Endothelial cell of umbilical vein (primary cell): ENCODE data around the gene ABCA1. TPM values are rescaled to one million over a fixed set of nuclear protein-coding genes. Genes with fewer than 3 reads are reported as not detected.

Experiments
- BruUV-seq: library from RNA; stranded (reverse); fragments of 400-500 nt; replicated peaks from 2 replicates; lab custom pipeline; 2021; lab: Mats Ljungman, UMichigan
- CTCF ChIA-PET: fragments of 300-600, 350-600 bp; sonication (Branson Sonifier 250); formaldehyde crosslinking; loops from one replicate; lab custom pipeline; 2021; ENCODE audit warnings: antibody characterized with exemption, inconsistent platforms; lab: Charles Lee
- POLR2A ChIA-PET: fragments of 300-600, 350-600 bp; sonication (Branson Sonifier 250); formaldehyde crosslinking; loops from one replicate; lab custom pipeline; 2021; ENCODE audit warnings: antibody characterized with exemption, inconsistent platforms; lab: Charles Lee
- DNase-seq: peaks from one replicate; pipeline ENCODE4 v3.0.0-alpha.2; 2011; ENCODE audit warnings: low read depth, low spot score
- FAIRE-seq: peaks from 2 replicates; lab custom pipeline; 2011; peaks lifted over from hg19 to GRCh38; lab: Jason Lieb, UNC
- H2AFZ ChIP-seq: 2 replicates; pipeline ENCODE4 v1.6.0; 2012; ENCODE audit warnings: low read depth, low read length, control low read depth, inconsistent platforms
- H3K27ac ChIP-seq: 2 replicates; pipeline ENCODE4 v1.5.1; 2011; ENCODE audit warnings: low read depth, mild to moderate bottlenecking, control low read depth, low read length, moderate library complexity; ENCODE audit not compliant: insufficient read depth
- H3K27me3 ChIP-seq, 2 experiments: 2 replicates each; pipeline versions ENCODE4 v1.6.0 to v1.6.1; 2011; ENCODE audit warnings: low read length in 2 of 2, mixed read lengths in 1 of 2; ENCODE audit not compliant: control insufficient read depth in 2 of 2, insufficient read depth in 2 of 2
- H3K36me3 ChIP-seq, 2 experiments: 2 replicates in 1 of 2; 3 replicates in 1 of 2; pipeline ENCODE4 v1.5.1; 2011; ENCODE audit warnings: low read length in 2 of 2, mild to moderate bottlenecking in 1 of 2, moderate library complexity in 1 of 2; ENCODE audit not compliant: control insufficient read depth in 2 of 2, insufficient read depth in 2 of 2; ENCODE audit errors: extremely low read depth in 1 of 2
- H3K4me1 ChIP-seq: 3 replicates; pipeline ENCODE4 v1.5.1; 2011; ENCODE audit warnings: mild to moderate bottlenecking, low read length; ENCODE audit not compliant: control insufficient read depth, insufficient read depth; ENCODE audit errors: extremely low read depth
- H3K4me2 ChIP-seq: 2 replicates; pipeline ENCODE4 v1.6.1; 2011; ENCODE audit warnings: low read length, control low read depth, mixed read lengths; ENCODE audit not compliant: insufficient read depth
- H3K4me3 ChIP-seq, 3 experiments: fragments of 200-600 bp in 1 of 3; sonication (generic), shearing (Covaris generic) in 1 of 3; replicated peaks in 1 of 3; 2 replicates each; pipeline ENCODE4 v1.5.1; 2011 to 2016; ENCODE audit warnings: control low read depth in 3 of 3, low read length in 3 of 3, mild to moderate bottlenecking in 2 of 3, inconsistent platforms in 1 of 3, low read depth in 1 of 3, moderate library complexity in 1 of 3; ENCODE audit not compliant: insufficient read depth in 1 of 3
- H3K79me2 ChIP-seq: 2 replicates; pipeline ENCODE4 v1.6.0; 2012; ENCODE audit warnings: low read length, inconsistent platforms; ENCODE audit not compliant: control insufficient read depth, insufficient read depth
- H3K9ac ChIP-seq: replicated peaks from 2 replicates; pipeline ENCODE3; 2011; ENCODE audit warnings: low read length, control low read depth; ENCODE audit not compliant: insufficient read depth; ENCODE audit errors: extremely low read depth
- H3K9me1 ChIP-seq: replicated peaks from 3 replicates; pipeline ENCODE4 v1.6.0; 2011; ENCODE audit warnings: mild to moderate bottlenecking, low read length; ENCODE audit not compliant: control insufficient read depth, insufficient read depth; ENCODE audit errors: extremely low read depth
- H3K9me3 ChIP-seq: replicated peaks from 2 replicates; pipeline ENCODE4 v1.5.1; 2012; ENCODE audit warnings: low read length, inconsistent platforms; ENCODE audit not compliant: control insufficient read depth, insufficient read depth
- H4K20me1 ChIP-seq: replicated peaks from 2 replicates; pipeline ENCODE3; 2011; ENCODE audit warnings: mild to moderate bottlenecking, low read length; ENCODE audit not compliant: control insufficient read depth, insufficient read depth; ENCODE audit errors: extremely low read depth
- CTCF ChIP-seq, 2 donors: IDR thresholded peaks; 1 replicate in 1 of 2; 2 replicates in 1 of 2; pipeline ENCODE4 v1.5.1; 2011; ENCODE audit warnings: low read length in 2 of 2, mild to moderate bottlenecking in 2 of 2, moderate library complexity in 2 of 2, control low read depth in 1 of 2, inconsistent platforms in 1 of 2, low read depth in 1 of 2; ENCODE audit not compliant: insufficient read depth in 1 of 2; ENCODE audit errors: extremely low read depth in 1 of 2
- EZH2 ChIP-seq: IDR thresholded peaks from 2 replicates; pipeline ENCODE4 v1.6.1; 2012; ENCODE audit warnings: borderline replicate concordance, low read depth, mild to moderate bottlenecking, moderate library complexity, low read length, inconsistent platforms; ENCODE audit not compliant: severe bottlenecking
- FOS ChIP-seq: IDR thresholded peaks from 2 replicates; pipeline ENCODE4 v1.6.1; 2011; ENCODE audit warnings: mild to moderate bottlenecking, low read length, moderate library complexity, borderline replicate concordance; ENCODE audit not compliant: insufficient read depth
- GATA2 ChIP-seq: IDR thresholded peaks from 2 replicates; pipeline ENCODE4 v1.7.0; 2011; ENCODE audit warnings: low read depth, mild to moderate bottlenecking, moderate library complexity, mixed read lengths, low read length; ENCODE audit not compliant: insufficient read length, insufficient read depth
- JUN ChIP-seq: IDR thresholded peaks from 2 replicates; pipeline ENCODE4 v1.6.1; 2011; ENCODE audit warnings: borderline replicate concordance, low read depth; ENCODE audit not compliant: insufficient read length, insufficient read depth
- MAX ChIP-seq: IDR thresholded peaks from 2 replicates; pipeline ENCODE4 v1.6.1; 2011; ENCODE audit not compliant: insufficient read depth, insufficient read length
- MYC ChIP-seq: IDR thresholded peaks from one replicate; pipeline ENCODE4 v1.6.1; 2011; ENCODE audit warnings: mild to moderate bottlenecking, low read depth, low read length
- POLR2A ChIP-seq: IDR thresholded peaks from 2 replicates; pipeline ENCODE4 v1.6.1; 2012; ENCODE audit warnings: low read depth, mild to moderate bottlenecking, control low read depth, low read length
- POLR2AphosphoS5 ChIP-seq: IDR thresholded peaks from 2 replicates; pipeline ENCODE4 v1.6.1; 2012; ENCODE audit warnings: low read depth, mild to moderate bottlenecking, control low read depth, low read length, moderate library complexity; ENCODE audit not compliant: insufficient read depth
- dilution Hi-C: fragments of 300-500 bp; cut with MboI; formaldehyde crosslinking; loops from one replicate; pipeline ENCODE4 v1.15.0; 2019; ENCODE audit warnings: low sequenced_read_pairs; ENCODE audit not compliant: extremely low pct_ligation_motif_present
- intact Hi-C: fragments of 100-400 bp; cut with micrococcal nuclease; formaldehyde crosslinking; loops from one replicate; pipeline ENCODE4 v1.10.0; 2022
- polyA plus RNA-seq, 4 experiments: library from polyadenylated mRNA; depleted of rRNA in 3 of 4; stranded (reverse) in 3 of 4; unstranded in 1 of 4; fragments of >200 nt; gene quantifications; 2 replicates each; pipeline versions ENCODE4 v1.2.1 to v1.2.3, GENCODE V29; 2011 to 2012; ENCODE audit warnings: missing spikeins in 1 of 4
- total RNA-seq: library from RNA; stranded (reverse); gene quantifications from 2 replicates; pipeline ENCODE4 v1.2.3, GENCODE V29; 2021

Gene ABCA1
- total and polyA plus RNA-seq, 2 donors (not counting 3 experiments of a cell fraction or from before 2014, with no cell fraction given), result 2.4 to 9.8 TPM

DNA sequence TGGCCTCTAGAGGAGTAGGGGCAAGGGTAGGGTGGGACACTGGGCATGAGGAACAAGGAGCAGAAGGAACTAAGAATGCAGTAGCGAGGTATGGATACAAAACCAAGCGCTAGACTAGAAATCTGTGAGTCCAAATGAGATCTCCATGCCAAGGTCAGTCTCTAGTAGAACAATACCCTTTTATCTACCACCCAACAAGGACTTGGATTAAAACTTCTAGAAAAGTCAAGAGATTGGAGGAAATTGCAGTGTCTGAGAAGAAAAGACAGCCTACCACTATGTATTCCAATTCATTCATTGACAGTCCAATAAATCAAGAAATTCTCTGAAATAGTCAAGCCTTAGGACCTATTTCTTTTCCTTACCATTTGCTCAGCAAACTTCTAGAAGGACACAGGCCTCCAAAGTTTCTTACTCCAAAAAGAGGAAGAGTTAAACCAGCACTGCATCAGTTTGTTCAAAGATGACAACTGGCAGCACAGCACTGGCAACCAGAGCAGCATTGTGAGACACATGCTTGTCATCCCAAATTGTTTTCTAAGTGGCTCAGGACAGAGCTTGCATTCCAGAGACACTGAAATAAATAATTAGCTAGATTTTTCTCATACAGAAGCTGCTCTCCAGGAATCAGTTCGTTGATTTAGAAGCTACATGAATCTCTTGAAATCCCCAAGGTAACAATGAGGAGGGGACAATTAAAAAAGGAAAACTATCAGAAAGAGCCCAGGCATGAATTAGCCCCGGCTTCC is 22.6 kb downstream of the ABCA1 start:
- Histone ChIP-seq H3K79me2 (no peaks in the 10 kb centered on the region), H3K4me3 (no peak overlapping the region), H3K9me1 (no peaks in the 10 kb centered on the region), H3K27me3 (peaks cover 0 to 3% of the 10 kb centered on the region in 2 experiments), H4K20me1 (no peaks in the 10 kb centered on the region), H3K9ac (no peak overlapping the region), H3K36me3 (no peaks in the 10 kb centered on the region), H2AFZ (no peak overlapping the region), H3K27ac (no peak overlapping the region), H3K9me3 (no peaks in the 10 kb centered on the region), H3K4me1 (no peaks in the 10 kb centered on the region), H3K4me2 (no peak overlapping the region)
- FAIRE-seq, result no peak
- dilution Hi-C loops, result no loop called here
- TF ChIP-seq POLR2AphosphoS5 (no peak), FOS (no peak), MAX (no peak), POLR2A (no peak), GATA2 (no peak), JUN (no peak), EZH2 (no peak), MYC (no peak), CTCF (IDR thresholded peaks at IDR 0.05; ENCODE audit: extremely low read depth in 1 of 2, insufficient read depth in 1 of 2, low read depth in 1 of 2, low read length in 2 of 2) (no peak)
- intact Hi-C loops, result no loop called here
- DNase-seq, result no peak
- POLR2A ChIA-PET, result no interaction called here
- BruUV-seq, result no TSS peak
- CTCF ChIA-PET, result interaction anchor here (0.9 to 1.4 kb wide), 2 partner anchors 10 to 42 kb away, joined by 3 to 5 read pairs; no protein-coding TSS in a partner anchor
